Measurements from ENCODE around the gene AMER3. TPM values are rescaled to one million over a fixed set of nuclear protein-coding genes. Genes with fewer than 3 reads are reported as not detected.

The AMER3 gene
- total RNA-seq, 1 experiment from 2014 or later = not detected

- POLR2A ChIA-PET (ENCODE audit: low non-redundant PET) = no interaction called here
- intact Hi-C loops (cut with micrococcal nuclease; ENCODE audit: unreplicated experiment) = no loop called here
- TF ChIP-seq CTCF (conservative IDR thresholded peaks at IDR 0.05; ENCODE audit: low read depth, low read length) (no peak), EZH2 (IDR thresholded peaks at IDR 0.05; ENCODE audit: borderline replicate concordance, low read depth, low read length, poor library complexity, severe bottlenecking) (no peak)
- Histone ChIP-seq H3K4me3 (ENCODE audit: low read depth, low read length, poor library complexity, severe bottlenecking) (no peak overlapping the region), H3K4me1 (ENCODE audit: insufficient read depth, low read length, poor library complexity, severe bottlenecking) (no peaks in the 10 kb centered on the region), H3K27ac (ENCODE audit: low read depth, low read length, poor library complexity, severe bottlenecking) (no peak overlapping the region), H3K9me3 (ENCODE audit: low read depth, low read length, poor library complexity, severe bottlenecking) (no peaks in the 10 kb centered on the region), H3K27me3 (replicated peaks; ENCODE audit: insufficient read depth, low read depth, low read length, poor library complexity) (peaks cover 30% of the 10 kb centered on the region), H3K36me3 (ENCODE audit: insufficient read depth, low read length, poor library complexity, severe bottlenecking) (no peaks in the 10 kb centered on the region)
- CTCF ChIA-PET = no interaction called here
- DNase-seq (ENCODE audit: low spot score) = no peak
- no TSS peak for BruUV-seq (replicated peaks)
Measured at GRCh38 chr2:130737592-130737991, 17.7 kb upstream of the AMER3 start.

- intact Hi-C loops (cut with micrococcal nuclease; ENCODE audit: unreplicated experiment) = no loop called here
- peaks cover 33% of the 10 kb centered on the region for H3K27me3 ChIP-seq (replicated peaks; ENCODE audit: insufficient read depth, low read depth, low read length, poor library complexity)
- POLR2A ChIA-PET (ENCODE audit: low non-redundant PET) = no interaction called here
- no TSS peak for BruUV-seq (replicated peaks)
- no peaks in the 10 kb centered on the region for H3K4me1 ChIP-seq (ENCODE audit: insufficient read depth, low read length, poor library complexity, severe bottlenecking)
- H3K27ac ChIP-seq (ENCODE audit: low read depth, low read length, poor library complexity, severe bottlenecking) = no peak overlapping the region
- CTCF ChIA-PET = no interaction called here
- no peaks in the 10 kb centered on the region for H3K9me3 ChIP-seq (ENCODE audit: low read depth, low read length, poor library complexity, severe bottlenecking)
- no peak overlapping the region for H3K4me3 ChIP-seq (ENCODE audit: low read depth, low read length, poor library complexity, severe bottlenecking)
- H3K36me3 ChIP-seq (ENCODE audit: insufficient read depth, low read length, poor library complexity, severe bottlenecking) = no peaks in the 10 kb centered on the region
- TF ChIP-seq EZH2 (IDR thresholded peaks at IDR 0.05; ENCODE audit: borderline replicate concordance, low read depth, low read length, poor library complexity, severe bottlenecking) = no peak
- no peak for TF ChIP-seq CTCF (conservative IDR thresholded peaks at IDR 0.05; ENCODE audit: low read depth, low read length)
- no peak for DNase-seq (ENCODE audit: low spot score)
Measured at GRCh38 chr2:130740671-130741070, 14.7 kb upstream of the AMER3 start.

GRCh38 chr2:130743278-130743677, 12.1 kb upstream of the AMER3 start:
- Histone ChIP-seq H3K36me3 (ENCODE audit: insufficient read depth, low read length, poor library complexity, severe bottlenecking) (no peaks in the 10 kb centered on the region), H3K27ac (ENCODE audit: low read depth, low read length, poor library complexity, severe bottlenecking) (no peak overlapping the region), H3K27me3 (replicated peaks; ENCODE audit: insufficient read depth, low read depth, low read length, poor library complexity) (peaks cover 54% of the 10 kb centered on the region), H3K9me3 (ENCODE audit: low read depth, low read length, poor library complexity, severe bottlenecking) (no peaks in the 10 kb centered on the region), H3K4me1 (ENCODE audit: insufficient read depth, low read length, poor library complexity, severe bottlenecking) (no peaks in the 10 kb centered on the region), H3K4me3 (ENCODE audit: low read depth, low read length, poor library complexity, severe bottlenecking) (no peak overlapping the region)
- ChIA-PET CTCF (no interaction called here), POLR2A (ENCODE audit: low non-redundant PET) (no interaction called here)
- no TSS peak for BruUV-seq (replicated peaks)
- intact Hi-C loops (cut with micrococcal nuclease; ENCODE audit: unreplicated experiment) = no loop called here
- DNase-seq (ENCODE audit: low spot score) = no peak
- TF ChIP-seq EZH2 (IDR thresholded peaks at IDR 0.05; ENCODE audit: borderline replicate concordance, low read depth, low read length, poor library complexity, severe bottlenecking) (no peak), CTCF (conservative IDR thresholded peaks at IDR 0.05; ENCODE audit: low read depth, low read length) (no peak)
